Fibroblast of the aortic adventitia (primary cell): Measurements from ENCODE around the gene COX7B2. TPM values are rescaled to one million over a fixed set of nuclear protein-coding genes. Genes with fewer than 3 reads are reported as not detected.

Source experiments
- DNase-seq: peaks from one replicate; pipeline ENCODE4 v3.0.0-alpha.2; 2010; ENCODE audit warnings: low read depth
- H3K4me3 ChIP-seq: 2 replicates; pipeline ENCODE4 v1.5.1; 2011; ENCODE audit warnings: low read depth, mild to moderate bottlenecking, control low read depth, low read length, moderate library complexity
- CTCF ChIP-seq: IDR thresholded peaks from 2 replicates; pipeline ENCODE4 v1.5.1; 2011; ENCODE audit warnings: mild to moderate bottlenecking, low read length, control low read depth, inconsistent platforms; ENCODE audit not compliant: insufficient read depth
- total RNA-seq: library from RNA; depleted of rRNA; stranded (reverse); fragments of >200 nt; gene quantifications from 2 replicates; pipeline ENCODE4 v1.2.3, GENCODE V29; 2012; ENCODE audit warnings: low replicate concordance

Gene COX7B2, protein sequence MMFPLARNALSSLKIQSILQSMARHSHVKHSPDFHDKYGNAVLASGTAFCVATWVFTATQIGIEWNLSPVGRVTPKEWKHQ
- not detected in 2 replicates for total RNA-seq

GRCh38 chr4:46909078-46909477 is at the start of gene COX7B2:
Gene COX7B2, minus strand, starts transcription at chr4:46909245. Its CDS starts 174,053 bp downstream, at chr4:46735192.
- TF ChIP-seq CTCF: no peak
- no peak for DNase-seq
- no peak within 1 kb of the TSS for H3K4me3 ChIP-seq

DNA sequence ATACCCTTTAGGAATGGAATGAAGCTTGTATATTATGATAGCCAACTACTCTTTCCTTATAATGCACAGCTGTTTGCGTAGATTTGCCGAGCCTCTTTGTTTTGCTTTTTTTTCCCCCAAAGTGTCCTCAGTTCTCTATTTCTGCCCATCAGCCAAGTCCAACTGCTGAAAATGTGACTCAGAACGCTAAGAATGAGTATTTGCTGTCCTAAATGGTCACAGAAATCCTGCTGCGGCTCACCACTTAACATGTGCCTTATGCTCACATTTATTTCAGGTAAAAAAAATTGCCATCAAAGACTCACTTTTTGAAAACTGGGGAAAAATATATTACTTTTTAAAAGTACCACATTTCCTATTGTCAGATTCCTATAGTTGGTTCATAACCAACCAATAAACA is 47.4 kb upstream of the COX7B2 start:
- no peak overlapping the region for H3K4me3 ChIP-seq
- DNase-seq: no peak
- TF ChIP-seq CTCF: no peak

DNA sequence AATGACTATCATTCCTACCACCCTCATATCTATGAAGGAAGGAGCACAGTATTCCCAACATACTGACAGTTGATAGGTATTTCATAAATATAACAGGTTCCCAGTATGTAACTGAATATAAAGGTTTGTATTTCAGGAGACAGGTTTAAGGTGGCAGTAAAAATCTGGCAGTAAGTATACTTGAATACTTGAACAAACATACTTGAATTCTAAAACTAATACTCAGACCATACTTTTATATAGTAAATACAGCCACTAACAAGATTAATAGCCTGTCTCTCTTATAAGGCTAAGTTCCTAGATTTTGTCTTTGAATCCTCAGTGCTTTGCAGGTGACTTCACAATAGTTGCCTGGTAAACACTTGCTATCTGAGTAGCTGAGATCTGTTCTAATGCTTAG is 46.6 kb upstream of the COX7B2 start:
- no peak overlapping the region for H3K4me3 ChIP-seq
- no peak for TF ChIP-seq CTCF
- no peak for DNase-seq

GRCh38 chr4:46954643-46955042 is 45.6 kb upstream of the COX7B2 start:
- DNase-seq: no peak
- no peak overlapping the region for H3K4me3 ChIP-seq
- TF ChIP-seq CTCF: no peak

- DNase-seq: no peak
- TF ChIP-seq CTCF: no peak
- H3K4me3 ChIP-seq: no peak overlapping the region
Measured at GRCh38 chr4:46953564-46953963, 44.5 kb upstream of the COX7B2 start.

DNA sequence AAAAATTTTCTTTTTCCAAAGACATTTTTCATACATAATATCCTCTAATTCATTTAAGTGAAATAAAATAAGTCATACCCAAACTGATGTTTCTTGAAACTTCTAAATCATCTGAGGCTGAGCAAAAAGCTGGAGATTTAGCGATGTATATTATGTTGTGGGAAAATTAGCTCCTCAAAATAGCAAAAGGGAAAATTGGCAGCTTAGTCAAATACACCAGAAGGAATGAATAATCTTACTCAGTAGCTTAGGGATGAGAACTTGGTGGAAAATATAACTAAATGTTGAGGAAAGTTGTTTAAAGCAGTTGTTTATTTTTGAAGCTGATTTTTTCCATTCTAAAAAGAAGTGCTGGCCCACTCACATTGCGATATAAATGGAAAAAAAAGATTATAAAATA is 43.4 kb upstream of the COX7B2 start:
- no peak for TF ChIP-seq CTCF
- H3K4me3 ChIP-seq: no peak overlapping the region
- no peak for DNase-seq

GRCh38 chr4:46950826-46951225 is 41.8 kb upstream of the COX7B2 start:
- DNase-seq: no peak
- H3K4me3 ChIP-seq: no peak overlapping the region
- no peak for TF ChIP-seq CTCF
